Left ventricle myocardium superior (tissue), 1 donor: ENCODE data around the gene NKAPD1. TPM values are rescaled to one million over a fixed set of nuclear protein-coding genes. Genes with fewer than 3 reads are reported as not detected.
A peak's percentile ranks its signal among the peaks of the same experiment; 100 is the strongest.
"Not testable (repeated sequence)": the region's sequence is repeated elsewhere in the genome, so short reads cannot be mapped to it uniquely, and the experiment has no call there.

Experiments used
- ATAC-seq: fragments of 200-7000 bp; cut with Tn5 transposase; one replicate; pipeline ENCODE4 v1.9.1; 2020; ENCODE audit warnings: mild to moderate bottlenecking, moderate library complexity
- DNase-seq: peaks from one replicate; pipeline ENCODE4 v3.0.0-alpha.2; 2020
- intact Hi-C: fragments of 100-400 bp; cut with micrococcal nuclease; formaldehyde crosslinking; loops from one replicate; pipeline ENCODE4 v1.11.0; 2022
- long read RNA-seq: library from polyadenylated mRNA; unstranded; transcript quantifications from one replicate; pipeline ENCODE4 v2.0.0, GENCODE V29; 2021
- total RNA-seq: library from RNA; stranded (reverse); fragmentation: NEBNext Ultra II Directional; extraction: Animal tissue kit (Norgen Biotek cat#: 25700); gene quantifications from one replicate; pipeline ENCODE4 v1.2.1, GENCODE V29; 2021
- donor health status: DM: no; HTN: yes; CAD: no; lungs with severe emphysema.

NKAPD1 gene
- total RNA-seq = 7.7 TPM
- long read RNA-seq, partial matches to known transcripts = 0 of 3 reads
- long read RNA-seq, other reads (novel, unspliced or antisense) = 0 of 3 reads

- intact Hi-C loops = no loop called here
- ATAC-seq = peak; percentile 91
- DNase-seq = peak; percentile 74
Measured at GRCh38 chr11:112073941-112074811, at the start of gene NKAPD1, which contains the start of gene PIH1D2. NKAPD1 (plus strand) TSS chr11:112074299; CDS start chr11:112075575, 1,276 bp downstream. PIH1D2 (minus strand) TSS chr11:112074017; CDS start chr11:112073174, 843 bp downstream.

GRCh38 chr11:112024773-112025678, 49.1 kb upstream of the NKAPD1 start, which contains the start of gene DLAT:
DLAT (plus strand) TSS chr11:112025408; CDS start chr11:112025473, 65 bp downstream.
- intact Hi-C loops = loop anchor here (5.0 kb wide), 1 partner anchor 93 kb away; no protein-coding TSS in a partner anchor
- ATAC-seq = peak; percentile 93
- DNase-seq = peak; percentile 93

- DNase-seq = no peak
- peak; percentile 16 for ATAC-seq
- intact Hi-C loops = no loop called here
Measured at GRCh38 chr11:112025707-112026106, 48.4 kb upstream of the NKAPD1 start.

GRCh38 chr11:112026784-112027410, 47.2 kb upstream of the NKAPD1 start:
- ATAC-seq, intact Hi-C loops, DNase-seq: not testable (repeated sequence)

GRCh38 chr11:112029460-112029859, 44.6 kb upstream of the NKAPD1 start:
- intact Hi-C loops = no loop called here
- DNase-seq (no peak), ATAC-seq (no peak)

- DNase-seq (no peak), ATAC-seq (no peak)
- intact Hi-C loops = no loop called here
Measured at GRCh38 chr11:112033902-112034301, 40.2 kb upstream of the NKAPD1 start.

- DNase-seq = no peak
- peak; percentile 61 for ATAC-seq
- intact Hi-C loops = no loop called here
Measured at GRCh38 chr11:112037527-112037926, 36.6 kb upstream of the NKAPD1 start.

- no peak for ATAC-seq
- no peak for DNase-seq
- intact Hi-C loops = no loop called here
Measured at GRCh38 chr11:112042161-112042960, 31.7 kb upstream of the NKAPD1 start.

GRCh38 chr11:112042961-112043304, 31.2 kb upstream of the NKAPD1 start:
- DNase-seq = no peak
- ATAC-seq = no peak
- intact Hi-C loops = no loop called here

- intact Hi-C loops = no loop called here
- no peak for DNase-seq
- ATAC-seq = no peak
Measured at GRCh38 chr11:112044961-112045360, 29.1 kb upstream of the NKAPD1 start.

GRCh38 chr11:112046647-112047046, 27.5 kb upstream of the NKAPD1 start:
- intact Hi-C loops, DNase-seq, ATAC-seq: not testable (repeated sequence)

- intact Hi-C loops, ATAC-seq, DNase-seq: not testable (repeated sequence)
Measured at GRCh38 chr11:112048256-112048655, 25.8 kb upstream of the NKAPD1 start.

- intact Hi-C loops = no loop called here
- DNase-seq (no peak), ATAC-seq (no peak)
Measured at GRCh38 chr11:112049777-112050176, 24.3 kb upstream of the NKAPD1 start.

GRCh38 chr11:112050721-112051120, 23.4 kb upstream of the NKAPD1 start:
- DNase-seq = no peak
- ATAC-seq = no peak
- intact Hi-C loops = no loop called here

- intact Hi-C loops = no loop called here
- DNase-seq = no peak
- ATAC-seq = no peak
Measured at GRCh38 chr11:112051768-112052167, 22.3 kb upstream of the NKAPD1 start.

- intact Hi-C loops = no loop called here
- no peak for DNase-seq
- no peak for ATAC-seq
Measured at GRCh38 chr11:112057170-112057569, 16.9 kb upstream of the NKAPD1 start.

GRCh38 chr11:112058103-112058502, 16.0 kb upstream of the NKAPD1 start:
- DNase-seq = no peak

GRCh38 chr11:112062923-112063322, 11.2 kb upstream of the NKAPD1 start:
- no peak for ATAC-seq
- DNase-seq = no peak
- intact Hi-C loops = no loop called here

More at GRCh38 chr11:112058103-112058502, 16.0 kb upstream of the NKAPD1 start:
- no peak for ATAC-seq
- intact Hi-C loops = no loop called here
